PC-3 (cell line): ENCODE results near the gene MTHFS. TPM values are rescaled to one million over a fixed set of nuclear protein-coding genes. Genes with fewer than 3 reads are reported as not detected.

ENCODE experiments used
- ATAC-seq: fragments of 200-7000 bp; cut with Tn5 transposase; 2 replicates; pipeline ENCODE4 v1.9.1; 2020; ENCODE audit warnings: mild to moderate bottlenecking, moderate library complexity
- BruUV-seq: library from RNA; stranded (reverse); fragments of 400-500 nt; replicated peaks from 2 replicates; lab custom pipeline; 2021; lab: Mats Ljungman, UMichigan
- CTCF ChIA-PET: fragments of 300-600 bp; sonication (Branson Sonifier 250); formaldehyde crosslinking; loops from one replicate; lab custom pipeline; 2022; ENCODE audit warnings: antibody characterized with exemption; lab: Charles Lee
- POLR2A ChIA-PET: fragments of 300-600 bp; sonication (Branson Sonifier 250); formaldehyde crosslinking; loops from one replicate; lab custom pipeline; 2022; ENCODE audit warnings: antibody characterized with exemption; ENCODE audit not compliant: unreplicated experiment; lab: Charles Lee
- DNase-seq: peaks from one replicate; pipeline ENCODE4 v3.0.0-alpha.2; 2015
- H2AFZ ChIP-seq: fragments of 300-600 bp; sonication (generic); 2 replicates; pipeline ENCODE4 v1.6.0; 2016; ENCODE audit warnings: antibody characterized with exemption, low read length
- H3F3A ChIP-seq: fragments of 300-600 bp; sonication (generic); one replicate; pipeline ENCODE4 v1.6.0; 2017; ENCODE audit warnings: antibody characterized with exemption, low read length, control low read depth, mild to moderate bottlenecking; ENCODE audit not compliant: unreplicated experiment
- H3K27ac ChIP-seq: fragments of 300-600 bp; sonication (generic); 2 replicates; pipeline ENCODE4 v1.5.1; 2016; ENCODE audit warnings: mild to moderate bottlenecking, low read length
- H3K27me3 ChIP-seq: fragments of 300-600 bp; sonication (generic); 2 replicates; pipeline ENCODE4 v1.6.1; 2016; ENCODE audit warnings: low read length, mixed read lengths
- H3K36me3 ChIP-seq: fragments of 300-600 bp; sonication (generic); 2 replicates; pipeline ENCODE4 v1.6.1; 2016; ENCODE audit warnings: low read depth, mixed run types, low read length, mixed read lengths
- H3K4me1 ChIP-seq: fragments of 300-600 bp; sonication (generic); 2 replicates; pipeline ENCODE4 v1.5.1; 2016; ENCODE audit warnings: low read length; ENCODE audit not compliant: insufficient read depth
- H3K4me2 ChIP-seq: fragments of 300-600 bp; sonication (generic); 2 replicates; pipeline ENCODE4 v1.6.0; 2016; ENCODE audit warnings: low read length
- H3K4me3 ChIP-seq: fragments of 300-600 bp; sonication (generic); 2 replicates; pipeline ENCODE4 v1.5.1; 2016; ENCODE audit warnings: mild to moderate bottlenecking, low read length, mixed read lengths
- H3K79me2 ChIP-seq: fragments of 300-600 bp; sonication (generic); 2 replicates; pipeline ENCODE4 v1.6.1; 2017; ENCODE audit warnings: low read length, mixed read lengths
- H3K9ac ChIP-seq: fragments of 300-600 bp; sonication (generic); 2 replicates; pipeline ENCODE4 v1.6.0; 2016; ENCODE audit warnings: mild to moderate bottlenecking, low read length
- H3K9me2 ChIP-seq: fragments of 300-600 bp; sonication (generic); replicated peaks from 2 replicates; pipeline ENCODE4 v1.6.1; 2016; ENCODE audit warnings: mixed run types, low read length, mixed read lengths
- H3K9me3 ChIP-seq: fragments of 300-600 bp; sonication (generic); 2 replicates; pipeline ENCODE4 v1.6.1; 2016; ENCODE audit warnings: low read length, mixed read lengths
- H4K20me1 ChIP-seq: fragments of 300-600 bp; sonication (generic); 2 replicates; pipeline ENCODE4 v1.6.1; 2016; ENCODE audit warnings: low read length, mixed read lengths
- CTCF ChIP-seq: fragments of 300-600 bp; sonication (generic); conservative IDR thresholded peaks from 2 replicates; pipeline ENCODE4 v1.5.1; 2017; ENCODE audit warnings: antibody characterized with exemption, low read depth, mild to moderate bottlenecking, low read length
- EZH2 ChIP-seq: fragments of 300-600 bp; sonication (generic); IDR thresholded peaks from one replicate; pipeline ENCODE4 v1.6.1; 2017; ENCODE audit warnings: antibody characterized with exemption, mild to moderate bottlenecking, low read length; ENCODE audit not compliant: unreplicated experiment
- EZH2phosphoT487 ChIP-seq: fragments of 300-600 bp; sonication (generic); IDR thresholded peaks from 2 replicates; pipeline ENCODE4 v1.6.1; 2018; ENCODE audit warnings: mild to moderate bottlenecking, antibody characterized with exemption, low read length, borderline replicate concordance
- intact Hi-C: fragments of 100-400 bp; cut with micrococcal nuclease; formaldehyde crosslinking; loops from 2 replicates; pipeline ENCODE4 v1.9.0; 2023
- total RNA-seq: library from RNA; depleted of rRNA; stranded (reverse); fragments of >200 nt; gene quantifications from 2 replicates; pipeline ENCODE4 v1.2.3, GENCODE V29; 2014

Gene MTHFS
- total RNA-seq, 1 experiment from 2014 or later = 28.8 TPM

GRCh38 chr15:79829950-79830349 is 66.9 kb downstream of the MTHFS start:
- ATAC-seq (no peak), DNase-seq (no peak)
- Histone ChIP-seq H3K4me2 (no peak overlapping the region), H3K9ac (no peak overlapping the region), H3K27me3 (no peaks in the 10 kb centered on the region), H3K4me1 (no peaks in the 10 kb centered on the region), H3K79me2 (no peaks in the 10 kb centered on the region), H4K20me1 (no peaks in the 10 kb centered on the region), H2AFZ (no peak overlapping the region), H3K4me3 (no peak overlapping the region), H3F3A (no peaks in the 10 kb centered on the region), H3K9me3 (no peaks in the 10 kb centered on the region), H3K36me3 (no peaks in the 10 kb centered on the region), H3K9me2 (no peaks in the 10 kb centered on the region), H3K27ac (no peak overlapping the region)
- intact Hi-C loops = no loop called here
- ChIA-PET CTCF (no interaction called here), POLR2A (no interaction called here)
- BruUV-seq = no TSS peak
- TF ChIP-seq EZH2 = no peak
- TF ChIP-seq CTCF = no peak
- no peak for TF ChIP-seq EZH2phosphoT487

- CTCF ChIA-PET = no interaction called here
- DNase-seq = no peak
- POLR2A ChIA-PET = no interaction called here
- H3K9ac ChIP-seq = no peak overlapping the region
- no peak overlapping the region for H3K4me2 ChIP-seq
- H3K9me2 ChIP-seq = no peaks in the 10 kb centered on the region
- no peaks in the 10 kb centered on the region for H4K20me1 ChIP-seq
- no peaks in the 10 kb centered on the region for H3F3A ChIP-seq
- H3K9me3 ChIP-seq = no peaks in the 10 kb centered on the region
- TF ChIP-seq CTCF = no peak
- TF ChIP-seq EZH2 = no peak
- TF ChIP-seq EZH2phosphoT487 = no peak
- no peak overlapping the region for H2AFZ ChIP-seq
- no peaks in the 10 kb centered on the region for H3K4me1 ChIP-seq
- H3K4me3 ChIP-seq = no peak overlapping the region
- no TSS peak for BruUV-seq
- H3K79me2 ChIP-seq = no peaks in the 10 kb centered on the region
- no peak overlapping the region for H3K27ac ChIP-seq
- no peaks in the 10 kb centered on the region for H3K36me3 ChIP-seq
- intact Hi-C loops = no loop called here
- ATAC-seq = no peak
- no peaks in the 10 kb centered on the region for H3K27me3 ChIP-seq
Observed at GRCh38 chr15:79828447-79828846, 68.4 kb downstream of the MTHFS start.

GRCh38 chr15:79826800-79827199 is 70.0 kb downstream of the MTHFS start:
- no peaks in the 10 kb centered on the region for H3K9me3 ChIP-seq
- H3K4me1 ChIP-seq = no peaks in the 10 kb centered on the region
- H3K36me3 ChIP-seq = no peaks in the 10 kb centered on the region
- no peak for ATAC-seq
- no TSS peak for BruUV-seq
- no peaks in the 10 kb centered on the region for H3K27me3 ChIP-seq
- intact Hi-C loops = no loop called here
- no peak overlapping the region for H3K4me3 ChIP-seq
- H3K4me2 ChIP-seq = no peak overlapping the region
- no peaks in the 10 kb centered on the region for H3K79me2 ChIP-seq
- ChIA-PET CTCF (no interaction called here), POLR2A (no interaction called here)
- no peak for DNase-seq
- no peak overlapping the region for H3K27ac ChIP-seq
- no peak overlapping the region for H2AFZ ChIP-seq
- no peak for TF ChIP-seq EZH2
- TF ChIP-seq EZH2phosphoT487 = no peak
- TF ChIP-seq CTCF = no peak
- H4K20me1 ChIP-seq = no peaks in the 10 kb centered on the region
- H3F3A ChIP-seq = no peaks in the 10 kb centered on the region
- no peak overlapping the region for H3K9ac ChIP-seq
- H3K9me2 ChIP-seq = no peaks in the 10 kb centered on the region
